ENCODE data around the gene CCDC158.
"Not testable (repeated sequence)": the region's sequence is repeated elsewhere in the genome, so short reads cannot be mapped to it uniquely, and the experiment has no call there.

The CCDC158 gene

DNA sequence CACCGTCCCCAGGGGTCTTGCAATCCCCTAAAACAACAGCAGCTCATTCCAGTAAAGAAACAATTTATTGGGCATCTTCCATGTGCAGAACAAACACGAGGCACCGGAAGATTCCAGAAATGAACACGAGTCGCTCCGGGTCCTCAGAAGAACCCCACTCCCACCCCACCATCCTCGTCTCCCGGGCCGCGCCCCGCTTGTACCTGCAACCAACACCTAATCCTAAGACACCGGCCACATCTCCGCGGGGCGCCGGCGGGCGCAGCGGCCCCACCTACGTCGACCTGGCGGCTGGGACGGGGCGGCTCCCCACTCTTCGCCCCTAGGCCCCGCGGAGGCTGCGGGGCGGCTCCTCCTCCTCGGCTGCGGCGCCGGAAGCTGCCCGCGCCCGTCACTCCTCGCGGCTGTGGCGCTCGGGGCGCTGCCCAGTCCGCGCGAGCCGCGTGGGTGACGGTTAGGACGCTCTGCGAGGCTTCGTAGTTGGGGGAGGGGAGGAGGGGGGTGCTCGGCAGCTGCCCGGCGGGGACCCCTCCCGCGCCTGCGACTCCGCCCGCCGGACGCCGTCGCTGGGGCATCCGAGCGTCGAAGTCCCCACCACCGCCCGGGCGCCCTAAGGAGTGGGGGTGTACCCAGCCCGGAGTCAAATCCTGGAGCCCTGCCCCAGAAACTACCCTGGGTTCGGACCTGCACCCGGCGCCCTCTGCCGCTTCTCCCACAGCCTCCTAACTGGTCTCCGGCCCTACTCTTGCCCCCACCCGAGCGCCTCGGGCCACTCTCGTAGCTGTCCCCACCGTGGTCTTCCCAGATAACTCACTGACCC lies at the start of gene CCDC158:
Gene CCDC158, minus strand, starts transcription at position 380 of the 820 bp plus-strand sequence. CDS start 17,934 bp downstream, outside the sequence.
- DNase-seq (ENCODE audit: low read depth in 1 of 2, low spot score in 1 of 2) = no peak

DNA sequence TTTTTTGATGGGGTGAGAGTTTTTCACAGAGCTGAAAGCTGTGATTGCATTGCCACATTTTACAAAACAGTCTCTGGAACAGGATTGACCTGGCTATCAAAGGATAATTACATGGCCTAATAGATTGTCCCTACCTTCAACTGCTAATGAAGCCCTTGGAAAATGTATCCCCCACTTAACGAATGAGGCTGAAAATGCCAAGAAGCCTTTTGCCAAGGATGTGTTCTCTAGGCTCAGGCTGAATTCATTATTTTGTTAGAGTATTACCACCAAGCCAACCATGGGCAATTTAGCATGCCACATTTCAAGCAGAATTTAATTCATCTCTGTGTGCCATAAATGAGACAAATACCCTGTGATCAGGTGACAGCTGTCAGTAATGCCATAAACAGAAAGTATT lies 49.6 kb upstream of the CCDC158 start:
- DNase-seq (ENCODE audit: low read depth in 1 of 2, low spot score in 1 of 2) = no peak

DNA sequence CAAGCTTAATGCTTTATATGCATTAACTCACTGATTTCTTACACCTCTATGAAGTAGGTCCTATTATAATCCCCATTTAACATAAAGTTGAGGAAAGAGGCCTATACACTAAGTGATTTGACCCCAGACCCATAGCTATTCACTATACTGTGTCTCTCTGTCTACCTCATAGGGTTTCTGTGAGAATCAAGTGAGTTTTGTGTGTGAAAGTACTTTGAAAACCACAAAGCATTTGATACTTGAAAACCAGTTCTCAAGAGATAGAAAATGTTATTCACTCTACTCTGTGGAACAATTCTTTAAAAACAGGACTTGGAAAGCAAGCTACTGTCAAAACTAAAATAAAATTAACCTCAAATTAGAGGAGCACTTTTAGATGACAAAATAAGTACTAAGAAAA lies 49.1 kb upstream of the CCDC158 start:
- DNase-seq (ENCODE audit: low read depth in 1 of 2, low spot score in 1 of 2) = no peak

DNA sequence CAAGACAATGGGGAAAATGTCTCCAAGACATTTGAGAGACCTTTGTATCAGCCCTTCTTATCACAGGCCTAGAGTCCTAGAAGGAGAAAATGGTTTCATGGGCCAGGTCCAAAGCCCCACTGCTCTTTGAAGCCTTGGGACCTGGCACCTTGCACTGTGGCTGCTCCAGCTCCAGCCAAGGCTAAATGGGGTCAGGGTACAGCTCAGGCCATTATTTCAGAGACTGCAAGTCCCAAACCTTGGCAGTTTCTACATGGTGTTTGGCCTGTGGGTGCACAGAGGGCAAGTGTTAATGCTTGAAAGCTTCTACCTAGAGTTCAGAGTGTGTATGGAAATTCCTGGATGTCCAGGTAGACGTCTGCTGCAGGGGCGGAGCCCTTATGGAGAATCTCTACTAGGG lies 42.6 kb upstream of the CCDC158 start:
- no peak for DNase-seq (ENCODE audit: low read depth in 1 of 2, low spot score in 1 of 2)

DNA sequence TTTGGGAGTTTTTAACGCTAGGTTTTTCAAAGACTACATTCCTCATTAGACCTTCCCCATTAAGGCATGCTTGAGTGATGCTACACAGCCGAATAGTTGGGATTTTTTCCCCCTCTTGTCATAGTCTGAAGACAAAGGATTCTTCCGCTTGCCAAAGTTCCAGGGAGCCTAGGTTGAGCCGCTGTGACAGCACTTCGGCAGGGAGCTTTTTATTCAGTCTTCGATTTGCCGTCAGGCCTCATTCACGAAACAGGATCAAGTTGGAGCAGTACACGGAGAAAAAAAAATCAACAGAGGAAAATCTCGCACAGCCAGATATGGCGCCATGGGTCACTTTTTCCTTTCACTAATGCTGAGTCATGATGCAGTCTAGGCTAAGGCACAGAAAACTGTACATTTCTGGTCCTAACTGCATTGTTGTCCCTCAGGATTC lies 38.4 kb upstream of the CCDC158 start:
- no peak for DNase-seq (ENCODE audit: low read depth in 1 of 2, low spot score in 1 of 2)

DNA sequence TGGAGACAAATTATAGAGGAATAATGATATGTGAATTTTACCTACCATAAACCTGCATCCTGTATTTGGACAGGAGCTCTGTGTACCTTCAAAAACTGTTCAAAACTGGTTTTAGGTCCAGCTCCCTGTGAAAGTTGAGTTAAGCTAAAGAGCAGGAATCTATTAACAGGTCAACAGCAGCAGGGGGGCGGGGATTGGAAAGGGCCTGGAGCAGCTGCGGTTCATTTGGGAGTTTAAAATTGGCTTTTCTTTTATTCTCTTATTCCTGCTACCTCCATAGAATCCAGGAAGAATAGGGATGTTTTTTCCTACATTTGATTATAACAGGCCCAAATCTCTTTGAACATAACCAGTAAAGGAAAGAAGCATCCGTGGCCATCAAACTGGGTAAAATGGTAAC lies 37.9 kb upstream of the CCDC158 start:
- no peak for DNase-seq (ENCODE audit: low read depth in 1 of 2, low spot score in 1 of 2)

DNA sequence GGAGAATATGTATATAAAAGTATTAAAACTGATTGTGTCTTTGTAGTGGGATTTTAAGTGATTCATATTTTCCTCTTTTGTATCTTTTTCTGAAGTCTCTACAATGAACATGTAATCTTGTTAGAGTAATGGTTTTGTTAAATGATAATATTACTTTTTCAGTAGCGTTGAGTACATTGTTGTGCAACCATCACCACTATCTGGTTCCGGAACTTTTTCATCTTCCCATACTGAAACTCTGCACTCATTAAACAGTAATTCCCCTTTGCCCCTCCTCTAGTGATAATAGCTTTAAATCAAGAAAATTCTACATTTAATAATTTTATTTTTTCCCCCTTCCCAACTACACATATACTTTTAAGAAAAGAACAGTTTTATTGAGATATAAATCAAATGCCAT lies 37.4 kb upstream of the CCDC158 start:
- DNase-seq (ENCODE audit: low read depth in 1 of 2, low spot score in 1 of 2) = no peak

DNA sequence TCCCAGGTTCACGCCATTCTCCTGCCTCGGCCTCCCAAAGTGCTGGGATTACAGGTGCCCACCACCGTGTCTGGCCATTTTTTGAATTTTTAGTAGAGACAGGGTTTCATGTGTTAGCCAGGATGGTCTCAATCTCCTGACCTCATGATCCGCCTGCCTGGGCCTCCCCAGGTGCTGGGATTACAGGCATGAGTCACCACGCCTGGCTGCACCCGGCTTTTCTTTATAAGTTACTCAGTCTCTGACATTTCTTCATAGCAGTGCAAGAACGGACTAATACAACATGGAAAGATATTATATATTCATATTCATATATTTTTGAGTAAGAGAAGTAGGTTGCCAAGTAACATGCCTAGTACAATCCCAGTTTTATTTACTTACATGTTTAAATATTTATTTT lies 36.9 kb upstream of the CCDC158 start:
- no peak for DNase-seq (ENCODE audit: low read depth in 1 of 2, low spot score in 1 of 2)

DNA sequence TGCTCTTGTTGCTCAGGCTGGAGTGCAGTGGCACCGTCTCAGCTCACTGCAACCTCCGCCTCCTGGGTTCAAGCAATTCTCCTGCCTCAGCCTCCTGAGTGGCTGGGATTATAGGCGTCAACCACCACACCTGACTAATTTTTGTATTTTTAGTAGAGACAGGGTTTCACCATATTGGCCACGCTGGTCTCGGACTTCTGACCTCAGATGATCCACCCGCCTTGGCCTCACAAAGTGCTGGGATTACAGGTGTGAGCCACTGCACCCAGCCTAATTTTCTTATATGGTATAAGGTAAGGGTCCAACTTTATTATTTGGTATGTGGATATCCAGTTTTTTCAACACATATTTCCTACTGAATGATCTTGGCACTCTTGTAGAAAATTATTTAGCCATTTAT lies 33.1 kb upstream of the CCDC158 start:
- DNase-seq (ENCODE audit: low read depth in 1 of 2, low spot score in 1 of 2) = not testable (repeated sequence)

DNA sequence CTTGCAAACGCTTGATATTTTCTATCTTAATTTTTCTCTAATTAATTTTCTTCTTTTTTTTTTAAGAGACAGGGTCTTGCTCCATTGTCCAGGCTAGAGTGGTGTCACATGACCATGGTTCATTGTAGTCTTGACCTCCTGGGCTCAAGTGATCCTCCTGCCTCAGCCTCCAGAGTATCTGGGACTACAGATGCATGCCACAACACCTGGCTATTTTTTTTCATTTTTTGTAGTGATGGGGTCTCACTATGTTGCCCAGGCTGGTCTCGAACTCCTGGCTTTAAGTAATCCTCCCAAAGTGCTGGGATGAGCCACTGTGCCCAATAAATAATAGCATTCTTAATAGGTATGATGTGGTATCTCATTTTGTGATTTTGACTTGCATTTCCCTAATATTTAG lies 32.3 kb upstream of the CCDC158 start:
- DNase-seq (ENCODE audit: low read depth in 1 of 2, low spot score in 1 of 2) = no peak

DNA sequence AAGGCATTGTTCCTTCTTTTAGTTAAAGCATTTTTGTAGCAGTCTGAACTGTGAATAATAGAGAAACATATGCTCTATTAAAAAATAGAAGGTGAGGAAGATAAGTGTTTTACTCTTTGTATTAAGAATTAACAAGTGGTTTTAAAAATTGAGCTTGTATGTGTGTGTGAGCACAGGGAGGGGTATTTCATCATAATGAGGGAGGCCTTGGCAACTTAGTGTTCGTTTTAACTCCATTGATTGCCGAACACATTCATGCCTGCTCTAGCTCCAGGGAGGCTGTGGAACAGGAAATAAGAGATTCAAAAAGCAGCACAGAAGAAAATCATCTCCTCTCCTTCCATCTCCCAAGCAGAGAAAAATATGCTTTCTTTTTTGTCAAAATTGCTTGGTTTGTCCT lies 28.9 kb upstream of the CCDC158 start:
- DNase-seq (ENCODE audit: low read depth in 1 of 2, low spot score in 1 of 2) = no peak

DNA sequence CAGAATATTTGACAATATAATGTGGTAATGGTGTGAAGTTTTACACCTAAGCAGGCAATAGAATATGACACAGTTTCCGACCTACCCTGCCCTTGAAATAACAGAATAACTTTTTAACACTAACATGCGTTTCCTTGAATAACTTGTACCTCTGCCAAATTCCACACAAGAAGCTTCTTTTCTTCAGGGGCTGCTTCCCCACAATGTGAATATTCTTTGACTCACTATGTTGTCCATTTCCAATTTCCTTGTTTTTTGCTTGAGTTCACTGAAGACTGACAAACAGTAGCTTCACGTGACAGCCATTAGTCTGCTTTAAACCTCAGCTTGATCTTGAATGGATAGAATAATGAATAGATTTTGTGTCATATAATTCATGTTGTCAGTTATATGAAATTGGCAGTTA lies 28.4 kb upstream of the CCDC158 start:
- DNase-seq (ENCODE audit: low read depth in 1 of 2, low spot score in 1 of 2) = no peak

DNA sequence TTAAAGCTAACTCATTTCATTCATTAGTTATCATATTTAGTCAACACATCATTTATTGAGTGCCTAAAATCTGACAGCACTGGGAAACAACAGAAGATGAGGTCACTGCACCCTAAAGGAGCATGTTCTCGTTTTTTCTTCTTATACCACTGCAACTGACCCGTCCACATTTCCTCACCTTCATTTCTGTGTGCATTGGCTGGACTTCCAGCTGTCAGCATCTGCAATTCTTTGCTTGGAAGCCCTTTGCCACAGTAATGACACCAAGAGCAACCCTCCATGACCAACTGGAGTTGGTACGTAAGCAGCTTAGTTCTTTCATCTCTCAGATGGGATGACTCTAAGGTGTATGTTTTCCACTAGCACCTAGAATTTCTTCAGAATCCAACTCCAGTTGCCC lies 27.3 kb upstream of the CCDC158 start:
- DNase-seq (ENCODE audit: low read depth in 1 of 2, low spot score in 1 of 2) = no peak

DNA sequence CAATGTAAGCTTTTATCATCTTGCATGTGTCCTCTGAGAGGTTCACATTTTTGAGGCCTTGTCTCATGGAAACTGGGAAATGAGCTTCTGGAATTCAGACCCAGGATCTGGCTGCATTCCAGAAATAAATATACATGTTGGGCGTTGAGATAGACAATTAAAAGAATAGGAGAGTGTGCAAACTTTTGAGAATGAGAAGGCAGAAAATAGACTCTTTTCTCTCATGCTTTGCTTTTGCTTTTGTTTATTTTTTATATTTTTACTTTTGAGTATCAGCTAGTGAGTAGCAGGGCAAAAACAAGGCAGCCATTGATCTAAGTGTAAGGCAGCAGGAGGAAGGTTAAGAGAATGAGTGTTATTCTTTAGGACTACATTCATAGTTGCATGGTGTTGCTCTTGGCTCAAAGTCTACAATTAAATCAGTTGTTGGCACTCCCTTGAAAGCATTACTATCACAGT lies 26.5 kb upstream of the CCDC158 start:
- no peak for DNase-seq (ENCODE audit: low read depth in 1 of 2, low spot score in 1 of 2)

DNA sequence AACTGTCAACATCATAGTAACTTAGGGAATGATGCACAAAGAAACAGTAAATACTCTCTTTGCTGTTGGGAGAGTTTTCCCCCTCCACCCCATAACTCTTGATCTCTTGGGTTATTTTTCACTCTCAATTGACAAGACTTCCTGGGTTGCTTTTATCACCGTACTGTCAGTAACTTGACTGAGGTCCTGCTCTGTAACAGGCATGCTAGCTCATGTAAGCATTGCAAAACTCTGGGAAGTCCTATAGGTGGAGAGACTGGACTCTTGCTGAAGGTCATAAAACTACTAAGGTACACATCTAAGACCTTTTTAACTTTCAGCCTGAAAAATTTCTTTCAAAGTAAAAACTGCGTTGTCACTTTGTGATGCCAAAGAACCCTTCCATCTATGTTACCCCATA lies 25.0 kb upstream of the CCDC158 start:
- DNase-seq (ENCODE audit: low read depth in 1 of 2, low spot score in 1 of 2) = no peak

DNA sequence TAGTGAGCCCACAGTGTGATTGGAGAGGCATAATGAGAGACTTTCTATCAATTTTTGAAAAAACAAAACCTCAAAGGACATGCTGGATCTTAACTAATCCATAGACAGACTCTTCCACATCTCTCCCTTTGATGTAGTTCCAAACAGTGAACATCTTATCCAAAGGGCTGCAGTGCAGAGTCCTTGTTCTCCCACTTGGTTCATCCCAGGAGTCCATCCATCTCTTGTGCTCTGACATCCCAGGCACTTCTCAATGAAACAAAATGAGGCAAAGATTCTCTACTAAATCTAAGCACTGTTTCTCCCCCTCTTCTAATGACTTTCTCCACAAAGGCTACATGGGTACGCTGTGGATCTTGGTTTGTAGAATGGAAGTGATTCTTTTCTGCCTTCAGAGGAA lies 22.4 kb upstream of the CCDC158 start:
- no peak for DNase-seq (ENCODE audit: low read depth in 1 of 2, low spot score in 1 of 2)

DNA sequence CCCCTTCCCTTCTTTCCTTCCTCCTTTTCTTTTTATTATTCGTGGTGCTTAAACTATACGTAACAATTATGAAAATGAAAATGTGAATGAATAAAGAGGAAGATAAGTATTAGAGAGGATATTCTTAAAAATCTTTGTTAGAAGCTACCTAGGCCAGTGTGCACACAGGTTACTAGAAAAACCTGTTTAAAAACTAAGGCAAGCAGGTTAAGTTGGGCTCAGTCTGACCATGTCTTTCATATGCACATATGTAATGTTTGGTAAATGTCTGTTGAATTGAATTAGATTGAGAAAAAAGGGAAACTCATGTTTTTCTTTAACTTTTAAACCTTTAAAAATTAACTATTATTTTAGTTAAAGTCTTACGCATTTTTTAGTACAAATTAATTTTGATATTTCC lies 21.9 kb upstream of the CCDC158 start:
- no peak for DNase-seq (ENCODE audit: low read depth in 1 of 2, low spot score in 1 of 2)

DNA sequence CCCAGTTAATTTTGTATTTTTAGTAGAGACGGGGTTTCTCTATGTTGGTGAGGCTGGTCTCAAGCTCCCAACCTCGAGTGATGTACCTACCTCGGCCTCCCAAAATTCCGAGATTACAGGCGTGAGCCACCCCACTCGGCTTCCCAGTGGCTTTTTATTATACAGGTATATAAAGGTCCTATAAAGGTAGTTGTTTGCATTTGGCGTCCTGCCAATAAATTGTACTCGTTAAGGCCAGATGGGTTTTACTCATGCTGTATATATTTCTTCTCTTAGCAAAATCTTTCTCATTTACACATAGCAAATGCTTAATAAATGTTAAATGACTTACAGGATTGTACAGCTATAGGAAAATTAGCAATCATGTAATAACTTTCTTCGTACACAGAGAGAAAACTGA lies 20.9 kb upstream of the CCDC158 start:
- DNase-seq (ENCODE audit: low read depth in 1 of 2, low spot score in 1 of 2) = no peak

DNA sequence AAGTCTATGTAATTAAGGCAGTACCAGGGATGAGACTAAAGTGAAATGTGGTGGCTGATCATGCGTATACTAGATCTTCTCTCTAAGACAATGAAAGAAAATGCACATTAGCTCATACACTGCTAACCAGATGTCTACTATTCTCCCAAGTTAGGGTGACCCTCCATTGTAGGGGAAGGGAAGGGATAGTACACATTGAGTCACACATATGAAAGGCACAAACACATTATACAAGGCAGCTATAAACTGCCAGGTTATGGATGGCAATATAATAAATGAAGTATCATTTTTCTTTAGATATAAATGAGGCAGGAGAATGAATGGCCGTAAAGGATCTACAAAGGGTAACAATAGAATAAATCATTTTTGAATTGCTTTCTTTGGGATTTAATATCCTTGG lies 18.6 kb upstream of the CCDC158 start:
- DNase-seq (ENCODE audit: low read depth in 1 of 2, low spot score in 1 of 2) = no peak

DNA sequence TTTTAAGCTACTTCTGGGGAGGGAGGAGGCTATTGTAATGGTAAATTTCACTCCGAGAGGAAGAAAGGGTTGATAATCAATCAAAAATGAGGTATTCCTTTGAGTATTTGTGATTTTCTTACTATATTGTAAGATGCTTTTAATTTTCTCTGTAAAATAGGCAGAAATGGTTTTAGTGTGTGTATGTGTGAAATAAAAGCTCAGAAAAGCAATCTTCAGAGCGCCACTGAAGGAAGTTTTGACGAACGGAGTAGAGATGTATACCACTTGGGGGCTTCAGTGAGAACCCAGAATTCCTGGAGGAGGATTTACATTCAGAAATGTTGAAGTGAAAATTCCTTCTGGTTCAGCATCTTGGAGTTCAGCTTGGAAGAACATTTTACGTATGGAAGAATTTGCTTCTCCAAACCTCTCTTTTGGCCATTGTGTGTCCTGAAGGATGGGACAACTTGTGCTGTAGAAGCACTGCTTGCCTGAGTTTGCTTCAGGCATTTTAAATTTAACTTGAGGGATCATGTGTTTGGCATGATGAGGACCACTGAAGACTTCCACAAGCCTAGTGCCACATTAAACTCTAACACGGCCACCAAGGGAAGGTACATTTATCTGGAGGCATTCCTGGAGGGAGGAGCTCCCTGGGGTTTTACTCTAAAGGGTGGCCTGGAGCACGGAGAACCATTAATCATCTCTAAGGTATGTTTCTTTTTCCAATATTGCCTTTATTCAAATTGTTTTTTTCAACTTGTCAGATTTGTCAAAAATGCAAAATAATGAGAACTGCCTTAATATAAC lies 14.8 kb upstream of the CCDC158 start:
- DNase-seq (ENCODE audit: low read depth in 1 of 2, low spot score in 1 of 2) = no peak

DNA sequence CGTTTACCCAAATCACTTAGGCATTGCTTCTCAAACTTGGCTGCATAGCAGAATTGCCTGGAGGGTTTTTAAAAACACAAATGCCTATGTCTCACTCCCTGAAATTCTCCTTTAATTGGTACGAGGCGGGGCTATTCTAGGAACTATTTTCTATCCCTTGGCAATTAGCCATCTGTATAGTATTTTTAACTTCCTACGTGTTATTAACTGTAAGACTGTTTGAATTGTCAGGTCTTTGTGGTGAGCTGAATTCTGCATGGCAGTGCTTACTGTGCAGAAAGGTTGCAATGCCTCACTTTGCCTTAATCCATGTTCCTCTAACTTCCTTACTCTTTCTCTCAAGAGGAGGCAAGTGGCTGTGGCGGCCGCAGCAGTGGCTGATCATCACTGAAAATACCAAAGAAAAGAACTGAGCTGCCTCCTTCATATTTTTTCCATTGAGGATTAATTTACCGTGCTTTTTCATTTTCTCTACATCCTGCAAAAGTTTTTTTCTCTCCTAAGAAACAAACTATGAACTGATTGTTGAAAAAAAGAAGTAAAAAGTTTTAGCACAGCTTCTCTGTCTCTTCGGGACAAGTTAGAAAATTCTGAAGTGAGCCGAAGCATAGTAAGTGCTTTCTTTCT lies 14.1 kb upstream of the CCDC158 start, which contains the start of gene SHROOM3:
Gene SHROOM3, plus strand, starts transcription at position 329 of the 627 bp plus-strand sequence. CDS start 824 bp downstream, outside the sequence.
- no peak for DNase-seq (ENCODE audit: low read depth in 1 of 2, low spot score in 1 of 2)
